Adrenal gland (tissue), 12 donors: Measurements from ENCODE around the gene NECAB2. TPM values are rescaled to one million over a fixed set of nuclear protein-coding genes. Genes with fewer than 3 reads are reported as not detected.

Experiments
- DNase-seq, 7 donors: peaks; one replicate each; pipeline ENCODE4 v3.0.0-alpha.2; 2019 to 2020
- H3K27ac ChIP-seq, 5 donors: fragments of 200-600 bp; sonication (generic) in 4 of 5; 1 replicate in 3 of 5; 2 replicates in 2 of 5; pipeline versions ENCODE4 v1.5.1 to v1.8.0; 2016 to 2020; ENCODE audit warnings: mild to moderate bottlenecking in 1 of 5
- H3K27me3 ChIP-seq: fragments of 200-600 bp; 2 replicates; pipeline ENCODE4 v1.8.0; 2021
- H3K36me3 ChIP-seq, 2 donors: fragments of 200-600 bp; replicated peaks in 1 of 2; 1 replicate in 1 of 2; 2 replicates in 1 of 2; pipeline versions ENCODE4 v1.5.1 to v1.8.0; 2018 to 2022
- H3K4me1 ChIP-seq, 2 donors: fragments of 200-600 bp; replicated peaks in 1 of 2; 1 replicate in 1 of 2; 2 replicates in 1 of 2; pipeline versions ENCODE4 v1.5.1 to v1.8.0; 2018 to 2021
- H3K4me3 ChIP-seq, 4 donors: fragments of 200-600 bp; sonication (generic) in 3 of 4; one replicate each; pipeline ENCODE4 v1.5.1; 2016 to 2018
- H3K9me3 ChIP-seq, 3 donors: fragments of 200-600 bp; sonication (generic) in 1 of 3; replicated peaks in 1 of 3; 1 replicate in 2 of 3; 2 replicates in 1 of 3; pipeline versions ENCODE4 v1.5.1 to v1.8.0; 2016 to 2021
- POLR2A ChIP-seq, 2 donors: fragments of 450-650 bp; IDR thresholded peaks; one replicate each; pipeline ENCODE4 v1.6.1; 2017; ENCODE audit warnings: antibody characterized with exemption in 2 of 2, mild to moderate bottlenecking in 2 of 2, moderate library complexity in 1 of 2
- WGBS, 4 donors: extraction: QIAGEN DNeasy Blood & Tissue Kit in 2 of 4; methylation state at CpG; one replicate each; pipeline versions ENCODE4 v1.1.5 to v1.1.7; 2013 to 2017; 5-methylcytosine and 5-hydroxymethylcytosine counted together
- intact Hi-C, 2 donors: fragments of 100-400 bp; cut with DNase I; formaldehyde crosslinking; loops; one replicate each; pipeline versions ENCODE4 v1.14.1 to v1.15.0; 2022 to 2023
- polyA plus RNA-seq, 3 donors: library from polyadenylated mRNA; stranded (reverse); fragments of 200-250 nt in 2 of 3; fragments of 350-450 nt in 1 of 3; fragmentation: Illumina TruSeq in 1 of 3; extraction: RNeasy Lipid Tissue Mini Kit (QIAGEN cat#74804) in 1 of 3; gene quantifications; one replicate each; pipeline ENCODE4 v1.2.3, GENCODE V29; 2013 to 2014
- total RNA-seq, 9 donors: library from RNA; depleted of rRNA in 4 of 9; stranded (reverse); fragments of >200 nt in 4 of 9; fragments of 120-200 nt in 1 of 9; fragmentation: NEBNext Ultra II Directional in 1 of 9; extraction: Animal tissue kit (Norgen Biotek cat#: 25700) in 1 of 9; gene quantifications; one replicate each; pipeline versions ENCODE4 v1.1.0 to v1.2.4, GENCODE V29; 2013 to 2023
- TF ChIP-seq, protein P1 (sequence below), 6 experiments: fragments of 450-650 bp in 4 of 6; fragments of 200-600 bp in 2 of 6; sonication (generic) in 1 of 6; IDR thresholded peaks; 1 replicate in 5 of 6; 2 replicates in 1 of 6; pipeline versions ENCODE4 v1.5.1 to v1.8.0; 2016 to 2021; ENCODE audit warnings: antibody characterized with exemption in 6 of 6, mild to moderate bottlenecking in 2 of 6, moderate library complexity in 1 of 6
- donor health status: healthy with polysubstance abuse.
- donor health status: Bipolar disorder and iron deficiency.
- donor health status: DM: yes; HTN: yes; CAD: no.
- donor health status: DM: no; HTN: no; CAD: no.
- donor health status: DM: no; HTN: no; CAD: no.
- donor health status: DM: yes; HTN: yes; CAD: no.

NECAB2 gene
- total and polyA plus RNA-seq, 12 donors, result 0.14 to 2.1 (median 0.36) TPM; not detected in 3

DNA sequence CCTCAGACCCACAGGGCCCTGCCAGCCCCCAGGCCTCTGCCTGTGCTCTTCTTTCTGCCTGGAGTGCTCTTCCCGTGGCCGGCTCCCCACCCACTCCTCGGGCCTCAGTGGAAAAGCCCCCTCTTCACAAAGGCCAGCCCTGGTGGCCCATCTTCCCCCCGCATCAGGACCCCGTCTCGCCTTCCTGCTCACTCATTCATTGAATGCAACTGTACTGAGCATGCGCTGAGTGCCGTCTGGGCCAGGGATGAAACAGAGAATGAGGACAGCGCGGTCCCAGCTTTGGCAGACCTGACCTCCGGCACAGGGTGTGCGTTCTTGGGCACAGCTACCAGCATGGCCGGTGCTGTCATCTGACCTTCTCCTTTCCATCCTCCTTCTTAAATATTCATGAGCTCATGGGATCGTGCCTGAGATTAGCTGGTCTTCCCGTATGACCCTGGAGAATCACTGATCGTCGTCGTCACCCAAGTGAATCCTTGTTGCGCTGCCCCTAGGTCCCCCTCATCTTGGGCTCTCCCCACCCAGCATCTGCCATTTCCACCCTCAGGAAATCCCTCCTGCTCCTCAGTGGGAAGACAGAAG, 31.4 kb upstream of the NECAB2 start:
- Histone ChIP-seq H3K4me1 (peaks cover 7 to 15% of the 10 kb centered on the region in 2 donors), H3K27me3 (no peaks in the 10 kb centered on the region), H3K9me3 (no peaks in the 10 kb centered on the region), H3K4me3 (no peak overlapping the region), H3K36me3 (no peaks in the 10 kb centered on the region), H3K27ac (no peak overlapping the region)
- WGBS, 4 donors, result 81 to 89% (median 85%) methylated on average over 18 to 19 of the region's 19 CpGs
- TF ChIP-seq POLR2A (IDR thresholded peaks at IDR 0.05), result no peak
- TF ChIP-seq, protein P1, sequence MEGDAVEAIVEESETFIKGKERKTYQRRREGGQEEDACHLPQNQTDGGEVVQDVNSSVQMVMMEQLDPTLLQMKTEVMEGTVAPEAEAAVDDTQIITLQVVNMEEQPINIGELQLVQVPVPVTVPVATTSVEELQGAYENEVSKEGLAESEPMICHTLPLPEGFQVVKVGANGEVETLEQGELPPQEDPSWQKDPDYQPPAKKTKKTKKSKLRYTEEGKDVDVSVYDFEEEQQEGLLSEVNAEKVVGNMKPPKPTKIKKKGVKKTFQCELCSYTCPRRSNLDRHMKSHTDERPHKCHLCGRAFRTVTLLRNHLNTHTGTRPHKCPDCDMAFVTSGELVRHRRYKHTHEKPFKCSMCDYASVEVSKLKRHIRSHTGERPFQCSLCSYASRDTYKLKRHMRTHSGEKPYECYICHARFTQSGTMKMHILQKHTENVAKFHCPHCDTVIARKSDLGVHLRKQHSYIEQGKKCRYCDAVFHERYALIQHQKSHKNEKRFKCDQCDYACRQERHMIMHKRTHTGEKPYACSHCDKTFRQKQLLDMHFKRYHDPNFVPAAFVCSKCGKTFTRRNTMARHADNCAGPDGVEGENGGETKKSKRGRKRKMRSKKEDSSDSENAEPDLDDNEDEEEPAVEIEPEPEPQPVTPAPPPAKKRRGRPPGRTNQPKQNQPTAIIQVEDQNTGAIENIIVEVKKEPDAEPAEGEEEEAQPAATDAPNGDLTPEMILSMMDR (IDR thresholded peaks at IDR 0.05), result no peak
- intact Hi-C loops, result no loop called here
- DNase-seq, result no peak

DNA sequence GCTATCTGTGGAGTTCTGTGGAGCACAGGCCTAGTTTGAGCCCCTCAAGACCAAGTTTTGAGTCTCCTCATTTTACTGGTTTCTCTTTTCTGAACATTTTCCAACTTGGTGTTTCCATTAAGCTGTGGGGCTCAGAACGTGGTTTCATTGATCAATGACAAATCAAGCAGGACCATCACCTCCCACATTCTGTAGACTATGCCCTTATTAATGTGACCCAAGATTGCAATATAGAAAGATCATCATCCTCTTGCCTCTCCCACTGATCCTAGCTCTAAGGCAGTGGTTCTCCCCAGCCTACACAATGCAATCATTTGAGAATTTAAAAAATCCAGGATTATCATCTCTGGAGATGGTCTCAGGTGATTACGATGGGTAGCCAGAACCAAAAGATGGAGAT, 30.8 kb upstream of the NECAB2 start:
- 93 to 98% (median 94%) methylated on average over 2 of the region's 2 CpGs for WGBS, 4 donors

DNA sequence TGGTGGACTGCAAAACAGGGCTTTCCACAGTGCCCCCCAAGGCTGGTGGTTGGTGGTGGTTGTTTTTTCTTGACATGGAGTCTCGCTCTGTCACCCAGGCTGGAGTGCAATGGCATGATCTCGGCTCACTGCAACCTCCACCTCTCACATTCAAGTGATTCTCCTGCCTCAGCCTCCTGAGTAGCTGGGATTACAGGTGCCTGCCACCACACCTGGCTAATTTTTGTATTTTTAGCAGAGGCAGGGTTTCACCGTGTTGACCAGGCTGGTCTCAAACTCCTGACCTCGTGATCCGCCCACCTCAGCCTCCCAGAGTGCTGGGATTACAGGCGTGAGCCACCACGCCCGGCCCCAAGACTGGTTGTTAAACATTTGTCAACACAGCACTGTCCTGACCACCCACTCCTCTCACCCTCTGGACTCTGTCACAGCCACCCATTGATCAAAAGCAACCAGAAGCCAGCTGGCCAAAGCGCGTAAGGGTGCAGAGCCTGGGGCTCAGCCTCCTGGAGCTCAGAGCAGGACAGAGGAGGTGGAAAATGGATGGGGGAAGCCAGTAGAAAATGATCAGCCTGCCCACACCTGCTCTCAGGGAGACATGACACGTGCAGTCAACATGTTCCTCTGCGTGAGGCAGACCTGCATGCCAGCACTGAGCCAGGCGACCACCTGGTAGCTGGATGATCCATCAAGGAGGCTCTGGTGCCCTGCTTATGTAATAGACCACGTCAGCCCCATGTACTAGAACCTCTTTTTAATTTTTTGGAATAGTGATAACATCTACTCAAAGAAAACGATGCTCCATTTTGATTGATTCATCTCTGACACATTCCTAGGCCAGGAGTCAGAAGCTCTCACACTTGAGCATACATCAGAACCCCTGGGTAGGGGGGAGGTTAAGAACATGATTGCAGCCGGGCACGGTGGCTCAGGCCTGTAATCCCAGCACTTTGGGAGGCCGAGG, 29.8 kb upstream of the NECAB2 start:
- intact Hi-C loops, result no loop called here
- WGBS, 4 donors, result 89 to 91% (median 91%) methylated on average over 16 to 18 of the region's 18 CpGs
- no peak for TF ChIP-seq POLR2A (IDR thresholded peaks at IDR 0.05)
- TF ChIP-seq, protein P1 (IDR thresholded peaks at IDR 0.05), result no peak

More for the DNA sequence above, 30.8 kb upstream of the NECAB2 start:
- intact Hi-C loops, result no loop called here
- no peak for DNase-seq
- H3K4me3 ChIP-seq, result no peak overlapping the region
- no peaks in the 10 kb centered on the region for H3K27me3 ChIP-seq
- no peak overlapping the region for H3K27ac ChIP-seq
- TF ChIP-seq, protein P1 (IDR thresholded peaks at IDR 0.05), result no peak
- no peak for TF ChIP-seq POLR2A (IDR thresholded peaks at IDR 0.05)
- peaks cover 7 to 15% of the 10 kb centered on the region in 2 donors for H3K4me1 ChIP-seq
- no peaks in the 10 kb centered on the region for H3K36me3 ChIP-seq
- no peaks in the 10 kb centered on the region for H3K9me3 ChIP-seq

DNA sequence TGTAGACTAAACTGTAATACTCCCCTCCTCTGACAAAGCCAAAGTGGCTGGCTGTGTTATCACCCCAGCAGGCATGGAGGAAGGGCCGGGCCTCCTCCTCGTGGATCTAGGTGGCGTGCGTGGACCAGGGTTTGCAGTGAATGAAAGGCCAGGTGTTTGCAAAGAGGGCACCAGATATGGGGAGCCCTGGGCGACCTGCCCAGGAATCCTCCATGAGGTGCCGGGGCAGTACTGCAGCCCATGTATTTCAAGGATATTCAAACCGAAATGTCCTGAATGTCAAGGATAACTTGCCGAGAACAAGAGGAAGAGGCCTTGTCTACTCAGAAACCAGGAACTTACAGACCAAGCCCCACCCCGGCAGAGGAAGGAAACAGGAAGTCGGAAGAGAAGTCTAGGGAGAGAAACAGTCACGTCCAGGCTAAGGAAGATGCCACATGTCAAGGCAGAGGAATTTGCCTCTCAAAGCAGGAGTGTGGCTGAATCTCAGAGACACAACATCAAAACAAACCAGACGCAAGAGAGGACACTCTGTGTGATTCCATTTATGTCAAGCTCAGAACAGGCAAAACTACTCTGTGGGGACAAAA, 28.7 kb upstream of the NECAB2 start:
- peak in 2 of 7 donors; percentile 22 to 49 for DNase-seq
- TF ChIP-seq POLR2A (IDR thresholded peaks at IDR 0.05), result no peak
- TF ChIP-seq, protein P1 (IDR thresholded peaks at IDR 0.05), result peak in 2 of 6 experiments; percentile 23 to 26

More for the DNA sequence above, 29.8 kb upstream of the NECAB2 start:
- peaks cover 0 to 21% of the 10 kb centered on the region in 2 donors for H3K4me1 ChIP-seq
- no peaks in the 10 kb centered on the region for H3K36me3 ChIP-seq
- H3K27ac ChIP-seq, result no peak overlapping the region
- H3K9me3 ChIP-seq, result no peaks in the 10 kb centered on the region
- DNase-seq, result no peak
- H3K27me3 ChIP-seq, result no peaks in the 10 kb centered on the region
- no peak overlapping the region for H3K4me3 ChIP-seq

More for the DNA sequence above, 28.7 kb upstream of the NECAB2 start:
- peak overlapping the region in 2 of 5 donors; percentile 38 to 60 for H3K27ac ChIP-seq
- WGBS, 4 donors, result 35 to 44% (median 41%) methylated on average over 8 to 12 of the region's 12 CpGs
- no peak overlapping the region for H3K4me3 ChIP-seq
- no peaks in the 10 kb centered on the region for H3K9me3 ChIP-seq
- no peaks in the 10 kb centered on the region for H3K36me3 ChIP-seq
- no peaks in the 10 kb centered on the region for H3K27me3 ChIP-seq
- intact Hi-C loops, result no loop called here
- peaks cover 0 to 20% of the 10 kb centered on the region in 2 donors for H3K4me1 ChIP-seq
